Myocyte (in vitro differentiated cells): ENCODE results near the gene SSBP3. TPM values are rescaled to one million over a fixed set of nuclear protein-coding genes. Genes with fewer than 3 reads are reported as not detected.

Experiments used
- DNase-seq: peaks from one replicate; pipeline ENCODE4 v3.0.0-alpha.2; 2012; ENCODE audit warnings: low read depth
- total RNA-seq: library from RNA; depleted of rRNA; stranded (reverse); fragments of >200 nt; gene quantifications from 2 replicates; pipeline ENCODE4 v1.2.3, GENCODE V29; 2014

SSBP3 gene
- total RNA-seq, 1 donor from 2014 or later, result 21.8 TPM

GRCh38 chr1:54271341-54271740 lies 134.9 kb downstream of the SSBP3 start:
- no peak for DNase-seq

- no peak for DNase-seq
Observed at GRCh38 chr1:54270543-54270942, 135.7 kb downstream of the SSBP3 start.

- no peak for DNase-seq
Observed at GRCh38 chr1:54268762-54269297, 137.4 kb downstream of the SSBP3 start.

- no peak for DNase-seq
Observed at GRCh38 chr1:54267815-54268761, 138.1 kb downstream of the SSBP3 start.

- DNase-seq, result no peak
Observed at GRCh38 chr1:54266908-54267307, 139.3 kb downstream of the SSBP3 start.

- no peak for DNase-seq
Observed at GRCh38 chr1:54266195-54266594, 140.0 kb downstream of the SSBP3 start.

GRCh38 chr1:54265659-54266058 lies 140.5 kb downstream of the SSBP3 start:
- DNase-seq, result no peak

- no peak for DNase-seq
Observed at GRCh38 chr1:54265126-54265525, 141.1 kb downstream of the SSBP3 start.

- no peak for DNase-seq
Observed at GRCh38 chr1:54263601-54264226, 142.5 kb downstream of the SSBP3 start.

GRCh38 chr1:54262244-54262643 lies 143.9 kb downstream of the SSBP3 start:
- no peak for DNase-seq

GRCh38 chr1:54260810-54261209 lies 145.4 kb downstream of the SSBP3 start:
- DNase-seq, result no peak

GRCh38 chr1:54259546-54260140 lies 146.6 kb downstream of the SSBP3 start:
- DNase-seq, result no peak

- DNase-seq, result no peak
Observed at GRCh38 chr1:54257876-54258275, 148.3 kb downstream of the SSBP3 start.

- no peak for DNase-seq
Observed at GRCh38 chr1:54257346-54257620, 148.9 kb downstream of the SSBP3 start.

GRCh38 chr1:54256522-54257345 lies 149.5 kb downstream of the SSBP3 start:
- DNase-seq, result no peak

- DNase-seq, result no peak
Observed at GRCh38 chr1:54255026-54255702, 151.0 kb downstream of the SSBP3 start.

- DNase-seq, result no peak
Observed at GRCh38 chr1:54254055-54254454, 152.1 kb downstream of the SSBP3 start.

- peak; percentile 94 for DNase-seq
Observed at GRCh38 chr1:54253480-54253879, 152.7 kb downstream of the SSBP3 start.

GRCh38 chr1:54252371-54252936 lies 153.7 kb downstream of the SSBP3 start:
- DNase-seq, result no peak

GRCh38 chr1:54250670-54251069 lies 155.5 kb downstream of the SSBP3 start:
- no peak for DNase-seq
